NB4 (cell line): ENCODE measurements around the gene DAB1.

Experiments
- DNase-seq: peaks from one replicate; pipeline ENCODE4 v3.0.0; 2010; ENCODE audit warnings: low read depth
- H3K4me3 ChIP-seq: one replicate; pipeline ENCODE4 v1.5.1; 2011; ENCODE audit warnings: mild to moderate bottlenecking, low read depth, low read length, moderate library complexity
- MYC ChIP-seq: IDR thresholded peaks from 2 replicates; pipeline ENCODE4 v1.6.1; 2011; ENCODE audit warnings: low read depth, low read length
- POLR2A ChIP-seq: IDR thresholded peaks from 2 replicates; pipeline ENCODE4 v1.6.1; 2011; ENCODE audit warnings: mild to moderate bottlenecking; ENCODE audit not compliant: insufficient read length; ENCODE audit errors: extremely low read depth
- TF ChIP-seq, protein P1 (sequence below): IDR thresholded peaks from one replicate; pipeline ENCODE4 v1.5.1; 2012; ENCODE audit warnings: low read depth, low read length
- TF ChIP-seq, protein P2 (sequence below): IDR thresholded peaks from 2 replicates; pipeline ENCODE4 v1.6.1; 2011; ENCODE audit warnings: low read depth, low read length

Gene DAB1

GRCh38 chr1:57117753-57118152 lies 306.1 kb downstream of the DAB1 start:
- TF ChIP-seq, protein P1, sequence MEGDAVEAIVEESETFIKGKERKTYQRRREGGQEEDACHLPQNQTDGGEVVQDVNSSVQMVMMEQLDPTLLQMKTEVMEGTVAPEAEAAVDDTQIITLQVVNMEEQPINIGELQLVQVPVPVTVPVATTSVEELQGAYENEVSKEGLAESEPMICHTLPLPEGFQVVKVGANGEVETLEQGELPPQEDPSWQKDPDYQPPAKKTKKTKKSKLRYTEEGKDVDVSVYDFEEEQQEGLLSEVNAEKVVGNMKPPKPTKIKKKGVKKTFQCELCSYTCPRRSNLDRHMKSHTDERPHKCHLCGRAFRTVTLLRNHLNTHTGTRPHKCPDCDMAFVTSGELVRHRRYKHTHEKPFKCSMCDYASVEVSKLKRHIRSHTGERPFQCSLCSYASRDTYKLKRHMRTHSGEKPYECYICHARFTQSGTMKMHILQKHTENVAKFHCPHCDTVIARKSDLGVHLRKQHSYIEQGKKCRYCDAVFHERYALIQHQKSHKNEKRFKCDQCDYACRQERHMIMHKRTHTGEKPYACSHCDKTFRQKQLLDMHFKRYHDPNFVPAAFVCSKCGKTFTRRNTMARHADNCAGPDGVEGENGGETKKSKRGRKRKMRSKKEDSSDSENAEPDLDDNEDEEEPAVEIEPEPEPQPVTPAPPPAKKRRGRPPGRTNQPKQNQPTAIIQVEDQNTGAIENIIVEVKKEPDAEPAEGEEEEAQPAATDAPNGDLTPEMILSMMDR: no peak
- TF ChIP-seq MYC (no peak), POLR2A (no peak)
- TF ChIP-seq, protein P2, sequence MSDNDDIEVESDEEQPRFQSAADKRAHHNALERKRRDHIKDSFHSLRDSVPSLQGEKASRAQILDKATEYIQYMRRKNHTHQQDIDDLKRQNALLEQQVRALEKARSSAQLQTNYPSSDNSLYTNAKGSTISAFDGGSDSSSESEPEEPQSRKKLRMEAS: no peak
- H3K4me3 ChIP-seq: no peak overlapping the region
- DNase-seq: no peak

DNA sequence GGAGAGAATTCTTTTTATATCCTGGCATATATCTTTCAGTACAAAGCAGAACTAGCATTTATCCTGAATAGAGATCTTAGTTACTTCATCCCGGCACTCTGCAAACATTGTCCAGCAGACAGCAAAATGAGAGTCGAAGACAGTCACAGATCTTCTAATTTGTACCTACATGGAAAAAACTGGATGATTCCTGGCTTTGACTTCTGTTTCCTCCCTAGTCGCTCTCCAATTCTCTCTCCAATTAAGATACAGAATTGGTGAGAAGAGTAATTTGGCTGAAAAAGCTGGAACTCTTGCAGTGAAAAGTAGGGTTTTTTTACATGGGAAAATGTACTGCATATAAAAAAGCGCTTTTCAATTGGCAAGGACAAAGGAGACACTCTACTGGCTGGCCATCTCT lies 307.0 kb downstream of the DAB1 start:
- no peak overlapping the region for H3K4me3 ChIP-seq
- no peak for DNase-seq
- no peak for TF ChIP-seq POLR2A
- TF ChIP-seq, protein P1: no peak
- TF ChIP-seq, protein P2: no peak
- no peak for TF ChIP-seq MYC

DNA sequence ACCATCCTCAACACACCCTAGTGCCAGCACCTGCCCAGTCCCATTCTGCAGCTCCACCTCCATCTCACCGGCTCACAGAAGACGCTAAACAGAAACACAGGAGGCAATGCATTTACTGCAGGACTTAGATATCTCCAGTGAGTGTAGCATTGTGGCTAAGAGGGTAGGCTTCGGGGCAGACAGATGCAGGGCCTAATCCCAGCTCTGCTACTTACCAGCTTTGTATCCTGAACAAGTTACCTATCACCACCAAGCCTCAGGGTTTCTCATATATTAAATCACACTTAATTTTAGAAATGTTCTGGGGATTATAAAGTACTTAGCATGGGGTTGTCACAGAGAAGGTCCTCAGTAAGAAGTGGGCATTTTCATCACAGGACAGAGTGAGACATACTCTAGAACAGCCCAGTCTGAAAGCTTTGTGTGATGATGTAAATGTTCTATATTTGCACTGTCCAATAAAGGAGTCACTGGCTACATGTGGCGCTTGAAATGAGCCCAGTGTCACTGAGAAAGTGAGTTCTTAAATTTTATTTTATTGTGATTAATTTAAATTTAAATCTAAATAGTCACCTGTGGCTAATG lies 308.7 kb downstream of the DAB1 start:
- DNase-seq: no peak
- no peak overlapping the region for H3K4me3 ChIP-seq
- TF ChIP-seq, protein P2: no peak
- TF ChIP-seq, protein P1: no peak
- TF ChIP-seq MYC (no peak), POLR2A (no peak)

- H3K4me3 ChIP-seq: no peak overlapping the region
- DNase-seq: no peak
- TF ChIP-seq MYC: no peak
- no peak for TF ChIP-seq POLR2A
- TF ChIP-seq, protein P2: no peak
- TF ChIP-seq, protein P1: no peak
Measured at GRCh38 chr1:57112148-57112547, 311.7 kb downstream of the DAB1 start.

GRCh38 chr1:57111175-57111574 lies 312.7 kb downstream of the DAB1 start:
- TF ChIP-seq, protein P2: no peak
- TF ChIP-seq, protein P1: no peak
- TF ChIP-seq MYC (no peak), POLR2A (no peak)
- DNase-seq: no peak
- H3K4me3 ChIP-seq: no peak overlapping the region
